Esophagus muscularis mucosa (tissue), 4 donors: ENCODE measurements around the gene SORBS1. TPM values are rescaled to one million over a fixed set of nuclear protein-coding genes. Genes with fewer than 3 reads are reported as not detected.

Experiments
- DNase-seq: peaks from one replicate; pipeline ENCODE4 v3.0.0-alpha.2; 2017; ENCODE audit errors: extremely low spot score
- H3K27ac ChIP-seq, 4 donors: fragments of 200-600 bp; sonication (generic); replicated peaks in 1 of 4; 1 replicate in 3 of 4; 2 replicates in 1 of 4; pipeline ENCODE4 v1.5.1; 2016 to 2019; ENCODE audit warnings: mild to moderate bottlenecking in 1 of 4
- H3K27me3 ChIP-seq, 4 donors: fragments of 200-600 bp; sonication (generic); one replicate each; pipeline versions ENCODE4 v1.5.1 to v1.6.0; 2016 to 2019
- H3K36me3 ChIP-seq, 4 donors: fragments of 200-600 bp; sonication (generic); one replicate each; pipeline ENCODE4 v1.5.1; 2016 to 2019
- H3K4me1 ChIP-seq, 4 donors: fragments of 200-600 bp; sonication (generic); one replicate each; pipeline ENCODE4 v1.5.1; 2016 to 2019
- H3K4me3 ChIP-seq, 4 donors: fragments of 200-600 bp; sonication (generic); 1 replicate in 2 of 4; 2 replicates in 2 of 4; pipeline ENCODE4 v1.5.1; 2016 to 2019; ENCODE audit warnings: mild to moderate bottlenecking in 4 of 4, moderate library complexity in 1 of 4
- H3K9me3 ChIP-seq, 4 donors: fragments of 200-600 bp; sonication (generic); 1 replicate in 3 of 4; 2 replicates in 1 of 4; pipeline ENCODE4 v1.5.1; 2016 to 2019
- CTCF ChIP-seq, 3 experiments: fragments of 200-600 bp in 2 of 3; fragments of 450-650 bp in 1 of 3; sonication (generic) in 2 of 3; IDR thresholded peaks; one replicate each; pipeline ENCODE4 v1.5.1; 2017 to 2019; ENCODE audit warnings: antibody characterized with exemption in 3 of 3, mild to moderate bottlenecking in 2 of 3, moderate library complexity in 1 of 3
- EP300 ChIP-seq: sonication (generic); formaldehyde crosslinking; IDR thresholded peaks from one replicate; pipeline ENCODE4 v1.6.1; 2017; ENCODE audit warnings: antibody characterized with exemption
- POLR2A ChIP-seq: fragments of 450-650 bp; IDR thresholded peaks from one replicate; pipeline ENCODE4 v1.6.1; 2017; ENCODE audit warnings: antibody characterized with exemption, moderate library complexity, mild to moderate bottlenecking, low read depth
- POLR2AphosphoS5 ChIP-seq, 2 donors: sonication (generic); formaldehyde crosslinking; IDR thresholded peaks; one replicate each; pipeline ENCODE4 v1.6.1; 2017; ENCODE audit warnings: antibody characterized with exemption in 2 of 2
- WGBS: methylation state at CpG from one replicate; pipeline ENCODE4 v1.1.5; 2018; 5-methylcytosine and 5-hydroxymethylcytosine counted together
- intact Hi-C: fragments of 100-400 bp; cut with DNase I; formaldehyde crosslinking; loops from one replicate; pipeline ENCODE4 v1.15.1; 2023
- total RNA-seq, 4 donors: library from RNA; depleted of rRNA; stranded (reverse); fragments of >200 nt; gene quantifications; one replicate each; pipeline versions ENCODE4 v1.1.0 to v1.2.1, GENCODE V29; 2016

SORBS1 gene
- total RNA-seq, 4 donors from 2014 or later, result 1,569 to 2,231 (median 1,854) TPM

GRCh38 chr10:95309958-95310357 lies 251.2 kb downstream of the SORBS1 start:
- Histone ChIP-seq H3K27me3 (no peaks in the 10 kb centered on the region), H3K4me3 (no peak overlapping the region), H3K27ac (peak overlapping the region; percentile 64 to 74 (median 66)), H3K4me1 (peaks cover 41 to 52% (median 48%) of the 10 kb centered on the region in 4 donors), H3K9me3 (no peaks in the 10 kb centered on the region), H3K36me3 (peaks cover 16 to 29% (median 25%) of the 10 kb centered on the region in 4 donors)
- TF ChIP-seq POLR2AphosphoS5 (IDR thresholded peaks at IDR 0.05), result no peak
- TF ChIP-seq EP300, result no peak
- no peak for TF ChIP-seq CTCF (IDR thresholded peaks at IDR 0.05)
- no peak for TF ChIP-seq POLR2A
- intact Hi-C loops, result no loop called here
- DNase-seq, result no peak
- 32% methylated on average over 1 of the region's 1 CpG for WGBS

- intact Hi-C loops, result no loop called here
- no peaks in the 10 kb centered on the region for H3K9me3 ChIP-seq
- no peak overlapping the region for H3K4me3 ChIP-seq
- no peaks in the 10 kb centered on the region for H3K27me3 ChIP-seq
- WGBS, result 21% methylated on average over 8 of the region's 8 CpGs
- H3K4me1 ChIP-seq, result peaks cover 28 to 39% (median 35%) of the 10 kb centered on the region in 4 donors
- TF ChIP-seq CTCF (IDR thresholded peaks at IDR 0.05), result no peak
- peak; percentile 34 to 74 for TF ChIP-seq POLR2AphosphoS5 (IDR thresholded peaks at IDR 0.05)
- TF ChIP-seq EP300, result no peak
- peaks cover 3 to 16% (median 12%) of the 10 kb centered on the region in 4 donors for H3K36me3 ChIP-seq
- DNase-seq, result peak; percentile 97
- H3K27ac ChIP-seq, result peak overlapping the region; percentile 64 to 74 (median 66)
Observed at GRCh38 chr10:95308389-95309302, 252.5 kb downstream of the SORBS1 start.

- DNase-seq, result no peak
- Histone ChIP-seq H3K9me3 (no peaks in the 10 kb centered on the region), H3K27ac (no peak overlapping the region), H3K36me3 (peaks cover 0 to 4% (median 0%) of the 10 kb centered on the region in 4 donors), H3K4me1 (peaks cover 19 to 24% (median 21%) of the 10 kb centered on the region in 4 donors), H3K4me3 (no peak overlapping the region), H3K27me3 (no peaks in the 10 kb centered on the region)
- intact Hi-C loops, result no loop called here
- no peak for TF ChIP-seq CTCF (IDR thresholded peaks at IDR 0.05)
- TF ChIP-seq POLR2A, result no peak
- no peak for TF ChIP-seq POLR2AphosphoS5 (IDR thresholded peaks at IDR 0.05)
- TF ChIP-seq EP300, result no peak
- 100% methylated on average over 1 of the region's 1 CpG for WGBS
Observed at GRCh38 chr10:95306851-95307250, 254.3 kb downstream of the SORBS1 start.

GRCh38 chr10:95306318-95306650 lies 254.9 kb downstream of the SORBS1 start:
- no peak overlapping the region for H3K4me3 ChIP-seq
- WGBS, result 79% methylated on average over 3 of the region's 3 CpGs
- peaks cover 19 to 24% (median 21%) of the 10 kb centered on the region in 4 donors for H3K4me1 ChIP-seq
- TF ChIP-seq EP300 (no peak), CTCF (IDR thresholded peaks at IDR 0.05) (no peak), POLR2A (no peak)
- DNase-seq, result no peak
- H3K36me3 ChIP-seq, result no peaks in the 10 kb centered on the region
- no peak overlapping the region for H3K27ac ChIP-seq
- intact Hi-C loops, result no loop called here
- H3K27me3 ChIP-seq, result no peaks in the 10 kb centered on the region
- H3K9me3 ChIP-seq, result no peaks in the 10 kb centered on the region
